ENCODE data around the gene ATP5PO. TPM values are rescaled to one million over a fixed set of nuclear protein-coding genes. Genes with fewer than 3 reads are reported as not detected.

The ATP5PO gene
- total and polyA plus RNA-seq, 3 experiments from 2014 or later, result 183 to 316 (median 194) TPM

GRCh38 chr21:33856893-33857527 is 58.6 kb downstream of the ATP5PO start:
- no peak for DNase-seq
- H3K36me3 Mint-ChIP-seq, result no peaks in the 10 kb centered on the region
- ChIA-PET POLR2A (no interaction called here), CTCF (no interaction called here)
- no peaks in the 10 kb centered on the region for H3K9me3 Mint-ChIP-seq
- Histone ChIP-seq H3K4me1 (ENCODE audit: insufficient read depth, low read length) (no peaks in the 10 kb centered on the region), H3K36me3 (ENCODE audit: insufficient read depth, low read length) (no peaks in the 10 kb centered on the region), H3K4me3 (ENCODE audit: low read length) (no peak overlapping the region), H3K27me3 (ENCODE audit: insufficient read depth, low read length, poor library complexity, severe bottlenecking) (no peaks in the 10 kb centered on the region), H3K27ac (ENCODE audit: low read depth, low read length) (no peak overlapping the region), H3K9me3 (ENCODE audit: low read length) (no peaks in the 10 kb centered on the region)
- H3K4me1 Mint-ChIP-seq, result no peaks in the 10 kb centered on the region
- no peak overlapping the region for H3K4me3 Mint-ChIP-seq
- no peak overlapping the region for H3K27ac Mint-ChIP-seq
- peaks cover 8 to 24% of the 10 kb centered on the region in 2 donors for H3K27me3 Mint-ChIP-seq

- no peak overlapping the region for H3K27ac Mint-ChIP-seq
- no peaks in the 10 kb centered on the region for H3K4me1 Mint-ChIP-seq
- CTCF ChIA-PET, result no interaction called here
Measured at GRCh38 chr21:33855190-33855589, 60.4 kb downstream of the ATP5PO start.

DNA sequence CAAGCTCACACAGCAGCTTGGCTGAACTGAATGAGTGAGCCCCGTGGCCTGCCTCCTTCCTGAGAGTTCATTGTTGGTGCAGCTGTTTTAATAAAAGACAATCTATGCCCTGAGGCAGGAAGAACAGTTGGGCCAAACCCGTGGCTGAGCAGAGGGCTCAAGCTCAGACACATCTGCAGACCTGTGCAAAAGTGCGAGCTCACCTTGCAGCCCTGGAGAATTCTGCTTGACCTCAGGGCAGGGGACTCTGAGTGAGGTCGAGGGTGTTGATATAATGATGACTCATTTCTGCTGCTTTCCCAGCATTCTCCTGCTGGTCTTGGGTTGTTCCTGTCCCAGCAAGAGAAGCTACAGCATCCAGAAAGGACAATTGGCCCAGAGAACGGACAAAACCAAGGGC is 61.0 kb downstream of the ATP5PO start:
- H3K27me3 ChIP-seq (ENCODE audit: insufficient read depth, low read length, poor library complexity, severe bottlenecking), result no peaks in the 10 kb centered on the region
- H3K4me3 Mint-ChIP-seq, result no peak overlapping the region
- no peaks in the 10 kb centered on the region for H3K36me3 Mint-ChIP-seq
- no peaks in the 10 kb centered on the region for H3K4me1 ChIP-seq (ENCODE audit: insufficient read depth, low read length)
- H3K27me3 Mint-ChIP-seq, result peaks cover 9 to 24% of the 10 kb centered on the region in 2 donors
- no peaks in the 10 kb centered on the region for H3K36me3 ChIP-seq (ENCODE audit: insufficient read depth, low read length)
- H3K9me3 Mint-ChIP-seq, result no peaks in the 10 kb centered on the region
- no peak overlapping the region for H3K4me3 ChIP-seq (ENCODE audit: low read length)
- ChIA-PET POLR2A (no interaction called here), CTCF (no interaction called here)
- no peaks in the 10 kb centered on the region for H3K9me3 ChIP-seq (ENCODE audit: low read length)
- H3K27ac ChIP-seq (ENCODE audit: low read depth, low read length), result no peak overlapping the region
- no peaks in the 10 kb centered on the region for H3K4me1 Mint-ChIP-seq
- H3K27ac Mint-ChIP-seq, result no peak overlapping the region
- no peak for DNase-seq

More at GRCh38 chr21:33855190-33855589, 60.4 kb downstream of the ATP5PO start:
- POLR2A ChIA-PET, result no interaction called here
- no peaks in the 10 kb centered on the region for H3K36me3 Mint-ChIP-seq
- H3K27ac ChIP-seq (ENCODE audit: low read depth, low read length), result no peak overlapping the region
- H3K4me3 ChIP-seq (ENCODE audit: low read length), result no peak overlapping the region
- H3K9me3 ChIP-seq (ENCODE audit: low read length), result no peaks in the 10 kb centered on the region
- no peaks in the 10 kb centered on the region for H3K9me3 Mint-ChIP-seq
- H3K27me3 ChIP-seq (ENCODE audit: insufficient read depth, low read length, poor library complexity, severe bottlenecking), result no peaks in the 10 kb centered on the region
- no peak overlapping the region for H3K4me3 Mint-ChIP-seq
- no peaks in the 10 kb centered on the region for H3K4me1 ChIP-seq (ENCODE audit: insufficient read depth, low read length)
- peaks cover 9 to 21% of the 10 kb centered on the region in 2 donors for H3K27me3 Mint-ChIP-seq
- no peaks in the 10 kb centered on the region for H3K36me3 ChIP-seq (ENCODE audit: insufficient read depth, low read length)
- DNase-seq, result no peak

Other genes starting within 250 kb of the ATP5PO start
- 100 to 1,000 TPM; 134 to 136 TPM for gene MRPS6, start 157.8 kb upstream of the ATP5PO start, total RNA-seq
- 163 TPM for gene MRPS6, start 157.8 kb upstream of the ATP5PO start, polyA plus RNA-seq
- 10 to 100 TPM; 23.2 to 23.8 TPM for gene SLC5A3, start 157.8 kb upstream of the ATP5PO start, total RNA-seq
- gene SLC5A3, start 157.8 kb upstream of the ATP5PO start, polyA plus RNA-seq, result 1.4 TPM